ENCODE measurements around the gene RAB43.

Gene RAB43

DNA sequence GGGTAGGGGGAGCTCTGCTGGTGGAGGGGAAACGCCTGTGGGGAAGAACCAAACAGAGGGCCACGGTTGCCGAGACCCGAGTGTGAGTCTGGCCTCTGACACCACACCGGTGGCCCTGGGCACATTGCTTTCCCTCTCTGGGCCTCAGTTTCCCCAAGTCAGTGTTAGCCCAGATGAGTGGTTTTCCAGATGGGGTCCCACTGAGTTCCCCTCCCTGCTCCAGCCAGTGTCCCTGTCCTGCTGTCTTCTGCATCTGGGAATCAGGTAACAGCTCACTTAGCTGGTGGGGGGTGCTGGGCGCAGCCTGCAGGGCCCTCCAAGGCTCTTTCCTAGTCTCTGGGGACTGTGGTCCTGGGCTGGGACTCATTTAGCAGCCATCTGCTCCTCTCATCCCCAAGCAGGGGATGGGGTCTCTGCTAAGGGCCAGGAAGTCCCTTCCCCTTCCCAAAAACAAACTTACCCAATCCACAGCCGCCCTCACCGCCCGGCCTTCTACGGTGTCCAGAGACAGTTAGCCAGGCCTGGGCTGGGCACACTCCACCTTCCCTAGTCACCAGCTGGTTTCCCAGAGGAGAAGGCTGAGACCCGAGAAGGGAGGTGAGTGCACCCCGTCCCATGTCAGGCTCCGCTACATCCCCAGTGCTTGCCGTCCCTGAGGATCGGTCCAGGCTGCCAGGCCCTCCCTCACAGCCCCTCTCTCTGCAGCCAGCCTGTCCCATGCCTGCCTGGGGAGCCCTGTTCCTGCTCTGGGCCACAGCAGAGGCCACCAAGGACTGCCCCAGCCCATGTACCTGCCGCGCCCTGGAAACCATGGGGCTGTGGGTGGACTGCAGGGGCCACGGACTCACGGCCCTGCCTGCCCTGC is 60.3 kb downstream of the RAB43 start:
- no peak for DNase-seq (ENCODE audit: low read depth, low spot score)

DNA sequence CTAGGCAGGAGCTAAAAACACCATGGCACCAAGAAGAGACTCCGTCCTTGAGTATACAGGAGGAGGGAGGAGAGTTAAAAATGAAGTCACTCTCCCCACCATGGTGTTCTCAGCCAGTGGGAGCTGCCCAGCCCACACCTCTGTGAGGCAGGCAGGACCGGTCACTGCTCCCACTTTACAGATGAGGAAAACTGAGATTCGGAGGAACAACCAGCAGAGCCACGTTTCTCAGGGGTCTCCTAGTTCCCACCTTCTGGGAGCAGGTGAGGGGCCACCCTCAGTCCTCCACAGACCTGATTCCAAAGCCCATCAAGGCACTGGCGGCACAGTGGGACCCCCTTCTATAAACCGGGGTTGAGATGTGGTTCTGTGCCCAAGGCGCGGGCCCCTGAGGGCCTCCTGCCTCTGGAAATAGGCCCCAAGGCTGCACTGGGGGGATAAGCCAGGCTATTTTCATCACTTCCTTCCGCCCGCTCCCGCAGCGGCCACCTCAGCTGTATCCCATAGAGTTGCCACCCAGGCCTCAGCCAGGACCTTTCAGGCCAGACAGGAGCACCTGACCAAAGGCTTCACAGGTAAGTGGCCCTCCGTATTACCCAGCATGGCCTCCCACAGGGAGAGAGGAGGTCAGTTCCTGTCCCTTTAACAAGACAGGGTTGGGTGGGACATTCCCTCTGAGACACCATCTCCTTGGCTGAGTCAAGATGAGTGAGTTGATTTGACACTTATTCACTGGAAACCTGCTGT is 61.2 kb downstream of the RAB43 start, which contains the start of gene GP9:
TSS of gene GP9 (plus strand) at position 504 of the 747 bp plus-strand sequence. CDS start 961 bp downstream, outside the sequence.
- no peak for DNase-seq (ENCODE audit: low read depth, low spot score)

DNA sequence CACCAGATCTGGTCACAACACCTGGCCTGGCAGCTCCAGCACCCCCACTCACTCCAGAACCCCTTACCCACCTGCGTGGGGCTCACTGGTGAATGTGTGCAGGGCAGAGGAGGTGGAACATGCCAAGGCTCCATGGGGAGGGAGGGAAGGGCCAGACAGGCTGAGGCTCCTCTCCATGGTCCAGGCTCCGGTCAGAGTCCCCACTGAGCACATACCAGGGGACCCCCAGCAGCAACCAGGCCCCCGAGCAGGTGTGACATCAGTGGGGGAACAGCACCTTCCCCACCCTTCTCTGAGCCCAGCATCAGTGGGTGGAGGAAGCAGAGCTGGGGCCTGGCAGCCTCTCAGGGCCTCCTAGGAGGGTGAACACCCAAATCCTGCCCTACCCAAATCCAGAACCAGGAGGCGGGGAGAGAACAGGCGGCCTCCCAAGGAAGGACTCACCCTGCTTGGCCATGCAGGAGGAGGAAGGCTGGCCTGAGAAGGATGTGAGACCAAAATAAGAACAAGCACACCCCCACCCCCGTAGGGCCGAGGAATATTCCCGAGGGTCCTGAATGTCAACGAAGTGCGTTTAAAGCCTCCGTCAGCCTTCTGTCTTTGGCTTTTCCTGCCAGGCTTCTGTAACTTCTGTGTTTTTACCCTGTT is 62.2 kb downstream of the RAB43 start:
- DNase-seq (ENCODE audit: low read depth, low spot score), result no peak

DNA sequence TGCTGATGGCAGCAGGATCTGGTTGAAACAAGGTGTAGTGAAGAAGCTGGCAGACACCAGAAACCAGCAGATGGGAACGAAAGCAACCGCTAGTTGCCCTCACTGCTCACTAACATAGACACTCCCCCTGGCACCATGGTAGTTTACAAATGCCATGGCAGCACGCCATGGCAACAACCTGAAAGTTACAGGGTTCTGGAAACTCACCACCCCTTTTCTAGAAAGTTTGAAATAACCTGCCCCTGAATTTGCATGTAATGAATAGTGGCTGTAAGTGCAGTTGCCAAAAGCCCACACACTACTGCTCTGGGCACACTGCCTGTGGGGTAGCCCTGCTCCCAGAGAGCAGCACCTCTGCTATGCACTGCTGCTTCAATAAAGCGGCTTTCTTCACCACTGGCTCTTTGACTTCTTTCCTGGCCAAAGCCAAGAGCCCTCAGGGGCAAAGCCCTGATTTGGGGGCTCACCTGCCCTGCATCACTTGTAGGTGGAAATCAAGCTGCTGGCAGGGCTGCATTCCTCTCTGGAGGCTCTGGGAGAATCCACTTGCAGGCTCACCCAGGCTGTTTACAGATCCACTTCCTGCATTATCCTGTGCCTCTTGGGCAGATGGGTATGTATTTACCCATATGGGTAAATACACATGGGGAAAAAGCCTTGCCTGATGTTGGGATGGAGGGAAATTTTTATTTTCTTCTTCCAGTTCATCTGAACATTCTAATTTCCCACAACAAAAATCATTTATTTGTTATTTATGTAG is 63.0 kb downstream of the RAB43 start:
- DNase-seq (ENCODE audit: low read depth, low spot score), result no peak

DNA sequence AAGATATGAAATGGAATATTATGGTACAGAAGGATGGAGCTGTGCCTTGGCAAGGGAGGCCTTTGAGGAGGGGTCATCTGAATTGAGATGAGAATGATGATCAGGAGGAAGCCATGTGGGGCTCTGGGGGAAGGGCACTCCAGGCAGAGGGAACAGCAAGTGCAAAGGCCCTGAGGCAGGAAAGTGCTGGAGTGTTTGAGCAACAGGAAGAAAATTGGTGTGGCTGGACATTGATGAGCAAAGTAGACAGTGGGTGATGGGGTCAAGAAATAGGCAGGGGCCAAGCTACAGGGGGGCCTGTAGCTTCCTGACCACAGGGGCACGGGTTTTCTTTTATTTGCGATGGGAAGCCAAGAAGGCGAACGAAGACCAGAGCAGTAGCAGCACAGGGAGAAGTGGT is 64.4 kb downstream of the RAB43 start:
- no peak for DNase-seq (ENCODE audit: low read depth, low spot score)

DNA sequence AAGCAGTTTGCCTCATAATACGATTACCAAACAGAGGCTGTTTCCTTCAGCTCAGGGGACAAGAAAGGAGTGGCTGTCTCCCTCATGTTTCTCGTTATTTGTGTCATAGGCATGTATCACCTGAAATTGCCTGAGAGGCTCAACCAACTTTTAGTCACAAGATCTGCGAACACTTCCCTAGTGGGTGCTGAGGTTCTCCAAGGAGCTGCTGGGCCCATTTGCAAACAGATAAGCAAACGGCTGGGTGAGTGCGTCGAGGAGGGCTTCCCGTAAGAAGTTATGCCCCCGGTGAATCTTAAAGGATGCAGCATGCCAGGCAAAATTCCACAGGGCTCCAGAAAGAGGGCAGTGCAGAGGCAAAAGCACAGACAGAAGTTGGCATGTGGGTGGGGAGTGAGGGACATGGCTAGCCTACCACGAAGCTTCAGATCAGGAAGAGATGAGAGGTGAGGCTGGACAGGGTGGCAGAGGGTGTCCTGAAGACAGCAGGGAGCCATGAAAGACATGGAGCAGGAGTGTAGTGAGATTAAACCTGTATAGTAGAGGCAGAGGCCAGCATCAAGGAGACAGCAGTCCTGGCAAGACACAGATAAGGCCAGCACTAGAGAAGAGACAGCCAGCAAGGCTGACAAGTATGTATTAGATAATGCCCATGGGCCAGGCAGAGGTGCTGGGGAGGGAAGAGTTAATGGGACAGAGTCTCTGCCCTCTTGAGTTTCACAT is 65.0 kb downstream of the RAB43 start:
- DNase-seq (ENCODE audit: low read depth, low spot score), result no peak

DNA sequence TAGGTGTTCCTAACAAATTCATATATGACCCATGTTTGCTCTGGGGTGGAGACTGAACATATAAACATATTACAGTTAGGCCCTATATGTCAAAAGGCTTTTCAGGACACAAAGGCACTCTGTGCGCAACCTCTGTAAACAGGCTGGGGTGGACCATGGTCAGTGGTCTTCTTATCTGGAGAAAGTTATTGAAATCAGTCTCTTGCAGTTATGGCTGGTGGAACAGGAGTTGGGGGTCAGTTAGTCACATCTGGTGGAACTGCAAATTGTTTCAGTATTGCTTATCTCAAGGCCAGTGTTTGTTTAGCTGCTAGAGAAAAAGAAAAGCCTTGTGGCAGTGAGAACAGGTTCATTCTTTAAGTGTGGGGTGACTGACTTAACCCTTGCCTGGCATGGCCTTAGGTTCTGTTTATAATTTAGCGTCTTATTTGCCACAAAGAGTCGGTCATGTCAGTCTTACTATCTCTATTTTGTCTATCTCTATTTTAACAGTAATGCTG is 66.9 kb downstream of the RAB43 start:
- no peak for DNase-seq (ENCODE audit: low read depth, low spot score)

DNA sequence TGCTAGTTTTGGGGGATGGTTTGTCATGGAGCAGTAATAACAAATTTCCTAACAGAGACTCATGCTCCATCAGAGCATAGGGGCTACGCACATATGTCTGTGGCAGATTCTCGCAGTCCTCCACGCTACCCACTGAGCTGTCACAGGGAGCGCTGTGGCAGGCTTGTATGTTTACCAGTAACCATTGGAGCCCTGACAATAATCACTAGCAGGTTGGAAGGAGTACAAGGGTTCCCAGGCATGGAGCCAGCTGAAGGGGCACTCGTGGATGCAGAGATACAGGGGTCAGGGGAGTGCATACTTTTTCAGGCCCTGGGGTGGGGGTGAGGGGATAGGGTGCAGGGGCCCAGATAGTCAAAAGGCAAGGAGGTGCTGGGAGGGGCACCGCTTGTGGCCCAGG is 68.9 kb downstream of the RAB43 start:
- no peak for DNase-seq (ENCODE audit: low read depth, low spot score)

DNA sequence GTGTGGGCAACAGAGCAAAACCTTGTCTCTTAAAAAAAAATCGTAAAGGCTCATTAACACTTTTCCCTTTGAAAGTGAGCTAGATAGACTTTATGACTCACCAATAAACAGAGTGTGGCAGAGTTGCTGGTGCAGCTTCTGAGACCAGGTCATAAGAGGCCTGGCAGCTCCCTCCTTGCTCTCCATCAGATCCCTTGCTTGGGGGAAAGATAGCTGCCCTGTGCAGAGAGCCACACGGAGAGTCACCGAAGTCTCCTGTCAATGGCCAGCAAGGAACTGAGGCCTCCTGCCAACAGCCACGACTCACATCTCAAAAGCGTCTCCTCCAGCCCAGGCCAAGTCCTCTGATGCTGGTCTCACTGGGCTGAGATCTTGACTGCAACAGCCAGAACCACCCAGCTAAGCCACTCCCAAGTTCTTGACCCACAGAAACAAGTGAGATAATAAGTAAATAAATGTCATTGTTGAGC is 69.7 kb downstream of the RAB43 start:
- DNase-seq (ENCODE audit: low read depth, low spot score), result no peak

DNA sequence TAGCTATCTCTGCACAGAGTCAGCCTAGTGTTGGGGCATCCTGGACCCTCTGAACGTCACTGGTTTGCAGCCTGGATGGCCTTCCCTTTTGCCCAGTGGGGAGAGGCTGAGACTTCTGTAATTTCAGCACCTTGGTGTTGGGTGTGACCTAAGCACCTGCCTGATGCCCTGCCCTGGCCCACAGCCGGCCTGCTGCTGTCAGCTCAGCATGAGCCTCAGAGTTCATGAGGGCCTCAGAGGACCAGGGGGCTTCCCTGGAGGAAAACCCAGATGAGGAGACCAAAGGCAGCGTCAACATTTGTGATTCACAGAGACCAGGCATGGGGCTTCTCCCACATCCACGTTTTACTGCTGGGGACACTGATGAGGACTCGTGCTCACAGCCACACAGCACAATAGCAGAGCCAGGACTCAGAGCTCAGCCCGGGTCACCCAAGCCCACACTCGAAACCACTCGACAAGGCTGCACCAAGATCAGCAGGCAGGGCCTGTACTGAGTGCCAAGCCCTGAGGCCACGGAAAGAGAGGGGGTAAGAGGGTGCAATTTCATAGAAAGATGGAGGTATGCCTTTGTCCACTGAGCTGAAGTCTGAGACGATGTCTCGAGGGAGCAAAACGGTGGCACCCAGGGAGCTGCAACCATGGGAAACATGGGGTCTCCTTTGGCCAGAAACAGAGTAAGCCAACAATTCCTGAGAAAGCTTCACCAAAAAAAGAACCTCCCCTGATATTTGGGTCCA is 70.9 kb downstream of the RAB43 start:
- no peak for DNase-seq (ENCODE audit: low read depth, low spot score)

DNA sequence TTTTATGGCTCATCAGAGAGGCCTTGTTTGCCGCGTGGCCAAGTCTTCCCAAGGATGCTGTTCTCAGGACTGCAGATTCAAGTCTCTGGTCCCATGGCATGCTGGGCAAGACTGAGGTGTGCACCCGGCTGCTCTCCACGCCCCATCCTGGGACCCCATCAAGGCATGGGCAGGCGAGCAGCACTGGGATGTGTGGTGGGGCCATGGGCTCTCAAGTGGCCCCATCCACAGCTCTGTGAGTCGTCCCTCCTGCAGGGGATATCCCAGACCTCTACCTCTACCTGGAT is 74.1 kb downstream of the RAB43 start:
- no peak for DNase-seq (ENCODE audit: low read depth, low spot score)

DNA sequence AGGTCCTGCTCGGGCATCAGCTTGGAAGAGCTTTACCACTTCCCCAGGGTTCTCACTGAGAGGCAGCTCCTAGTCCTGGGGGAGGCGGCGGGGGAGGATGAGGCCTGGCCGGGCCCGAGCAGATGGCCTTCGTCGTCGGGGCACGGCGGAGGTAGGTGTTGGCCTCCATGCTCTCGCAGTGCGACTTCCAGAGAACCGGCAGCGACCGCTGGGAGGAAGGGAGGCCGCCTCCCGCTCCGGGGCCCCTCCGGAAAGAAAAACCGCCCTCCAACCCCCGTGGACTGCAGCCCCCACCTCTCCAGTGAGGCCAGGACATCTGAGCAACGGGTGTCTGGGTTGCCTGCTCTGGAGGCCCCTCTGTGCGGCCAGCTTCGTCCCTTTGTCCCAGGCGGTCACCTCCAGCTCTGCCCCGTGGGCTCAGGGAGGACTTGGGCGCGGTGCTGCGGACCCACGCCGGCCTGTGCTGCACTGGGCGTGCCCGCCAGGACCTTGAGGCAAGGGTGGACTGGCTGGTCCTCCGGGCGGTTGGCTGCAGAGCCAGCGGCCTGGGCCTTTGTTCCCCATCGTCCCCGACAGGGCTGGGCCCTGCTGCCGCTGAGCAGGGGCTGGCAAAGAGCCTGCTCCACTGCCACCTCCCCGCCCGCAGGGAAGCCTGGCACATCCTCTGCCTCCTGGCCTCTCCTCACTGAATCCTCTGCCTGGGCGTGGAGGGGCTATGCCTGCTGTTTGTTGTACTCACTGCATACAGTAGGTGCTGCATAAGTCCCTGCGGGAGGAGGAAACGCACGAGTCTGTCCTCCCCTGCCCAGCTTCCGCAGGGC is 74.7 kb downstream of the RAB43 start:
- DNase-seq (ENCODE audit: low read depth, low spot score), result no peak

DNA sequence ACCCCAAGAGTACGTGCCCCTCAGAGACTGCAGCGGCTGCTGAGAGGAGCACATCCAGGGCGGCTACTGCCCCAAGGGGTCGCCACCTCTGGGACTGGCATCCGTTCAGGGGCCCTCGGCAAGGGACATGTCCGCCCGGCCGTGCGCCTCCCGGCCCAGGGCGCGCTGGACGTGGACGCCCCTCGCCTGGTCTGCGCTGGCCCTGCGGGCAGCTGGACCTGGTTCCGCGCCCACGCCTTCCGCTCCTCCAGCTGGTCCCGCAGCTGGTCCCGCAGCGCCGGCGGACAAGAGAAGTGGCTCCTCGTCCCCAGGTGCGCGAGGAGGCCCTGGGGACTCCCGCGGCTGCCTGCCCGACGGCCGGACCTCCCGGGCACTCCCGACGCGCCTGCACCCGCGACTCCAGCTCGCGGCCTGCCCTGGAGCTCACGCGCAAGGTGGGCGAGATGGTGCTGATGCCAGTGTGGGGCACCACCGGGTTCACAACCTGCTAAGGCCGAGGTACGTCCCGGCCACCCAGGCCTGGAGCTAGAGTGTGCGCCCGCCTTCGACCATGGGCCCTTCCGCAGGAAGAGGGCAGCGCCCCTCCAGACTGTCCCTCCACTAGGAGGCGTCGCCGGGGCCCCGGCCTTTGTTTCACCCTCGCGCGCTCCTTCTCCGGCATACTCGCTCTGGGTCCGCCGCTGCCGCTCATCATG is 75.4 kb downstream of the RAB43 start:
- DNase-seq (ENCODE audit: low read depth, low spot score), result no peak

DNA sequence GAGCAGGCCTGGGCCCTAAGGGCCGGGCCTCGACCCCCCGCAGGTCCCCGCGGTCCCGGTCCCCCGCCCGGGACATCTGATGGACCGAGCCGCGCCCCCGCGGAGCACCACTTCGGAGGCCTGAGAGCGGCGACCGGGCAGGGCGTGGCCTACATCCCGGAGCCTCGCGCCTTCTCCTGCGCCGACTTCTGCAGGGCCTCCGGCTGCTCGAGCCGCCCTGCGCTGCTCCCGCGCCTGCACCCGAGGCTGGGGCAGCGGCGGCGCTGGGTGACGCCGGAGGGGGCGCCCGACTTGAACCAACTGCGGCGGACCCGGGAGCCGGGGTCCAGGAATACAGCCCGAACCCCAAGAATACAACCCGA is 75.9 kb downstream of the RAB43 start:
- no peak for DNase-seq (ENCODE audit: low read depth, low spot score)

DNA sequence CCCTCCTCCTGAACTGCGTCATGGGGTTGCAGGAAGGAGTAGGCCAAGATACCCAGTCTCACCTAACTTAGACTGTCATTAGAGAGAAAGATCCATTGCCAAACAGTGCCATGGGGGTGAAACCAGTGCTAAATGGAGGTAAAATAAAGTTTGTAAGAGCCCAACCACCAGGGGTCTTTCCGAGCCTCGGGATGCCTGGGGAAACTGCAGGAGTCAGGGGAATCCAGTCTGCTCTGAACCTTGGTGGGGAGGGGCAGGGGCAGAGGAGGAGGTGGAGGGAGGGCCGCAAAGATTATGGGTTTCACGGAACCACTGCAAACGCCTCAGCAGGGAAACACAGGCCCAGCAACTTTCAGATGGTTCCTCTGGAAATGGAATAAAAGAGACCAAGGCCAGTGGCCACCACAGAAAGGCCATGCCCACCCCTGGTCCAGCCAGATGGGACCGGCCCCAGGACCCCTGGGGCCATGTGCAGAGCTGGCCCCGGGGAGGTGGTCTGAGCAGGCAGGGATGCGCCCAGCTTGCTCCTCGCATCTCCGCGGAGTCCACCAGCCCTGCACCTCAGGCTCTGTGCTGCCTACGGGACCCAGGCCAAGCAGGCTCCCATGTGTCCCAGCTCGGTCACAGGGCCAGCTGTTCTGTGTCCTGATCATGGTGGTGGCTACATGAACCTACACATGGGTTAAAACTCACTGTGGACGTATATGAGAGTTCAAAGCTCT is 80.9 kb downstream of the RAB43 start:
- no peak for DNase-seq (ENCODE audit: low read depth, low spot score)

DNA sequence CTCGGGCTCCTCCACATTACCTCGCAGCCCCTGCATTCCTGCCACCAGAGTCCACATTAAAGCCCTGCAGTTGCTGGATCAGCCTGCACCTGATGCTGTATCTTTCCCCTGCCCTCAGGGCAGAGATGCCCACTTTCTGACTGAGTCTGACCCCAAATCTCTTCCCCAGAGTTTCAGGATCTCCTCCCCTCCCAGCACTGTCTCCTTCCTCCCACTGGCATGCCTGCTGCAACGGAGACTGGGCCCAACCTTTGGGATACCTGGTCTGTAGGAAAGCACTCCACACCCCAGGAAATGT is 81.6 kb downstream of the RAB43 start:
- DNase-seq (ENCODE audit: low read depth, low spot score), result no peak

DNA sequence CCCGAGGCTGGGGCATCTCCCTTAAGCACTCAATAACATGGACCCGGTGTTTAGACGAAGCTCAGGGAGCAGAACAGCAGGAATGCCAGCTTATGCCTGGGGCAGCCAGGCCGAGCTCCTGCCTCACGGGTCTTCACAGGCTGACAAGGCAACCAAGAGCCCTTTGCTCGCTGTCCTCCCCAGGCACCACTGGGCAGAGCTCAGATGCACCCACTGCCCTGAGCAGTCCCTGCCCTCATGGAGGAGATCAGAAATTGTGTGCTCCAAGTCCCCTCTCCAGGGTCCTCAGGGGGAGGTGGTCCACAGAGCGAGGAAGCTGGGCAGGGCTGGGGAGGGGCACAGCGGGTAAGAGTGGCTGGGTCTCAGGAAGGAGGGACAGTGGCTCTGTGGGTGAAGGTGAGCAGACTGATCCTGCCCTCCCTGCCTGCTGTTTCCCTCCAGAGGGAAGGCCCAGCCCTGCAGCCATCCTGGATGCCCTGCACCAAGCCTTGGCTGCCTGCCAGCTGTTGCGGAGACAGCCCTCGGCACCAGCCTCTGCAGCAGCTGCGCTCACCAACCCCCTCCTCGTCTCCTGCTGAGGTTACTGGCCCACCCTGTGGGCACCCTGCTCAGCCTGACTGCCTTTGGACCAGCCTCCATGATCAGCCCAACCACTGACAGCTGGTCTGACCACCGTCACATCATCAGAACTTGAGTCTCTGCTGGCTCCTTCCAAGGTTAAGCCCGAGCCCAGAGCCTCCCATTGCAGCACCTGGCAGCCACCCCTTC is 82.1 kb downstream of the RAB43 start:
- no peak for DNase-seq (ENCODE audit: low read depth, low spot score)

Data from smooth muscle cell of the brain vasculature (primary cell).